Measurements from ENCODE around the gene ARHGEF5. TPM values are rescaled to one million over a fixed set of nuclear protein-coding genes. Genes with fewer than 3 reads are reported as not detected.

ARHGEF5 gene
- 29.1 and 55.1 TPM in 2 replicates for total RNA-seq

DNA sequence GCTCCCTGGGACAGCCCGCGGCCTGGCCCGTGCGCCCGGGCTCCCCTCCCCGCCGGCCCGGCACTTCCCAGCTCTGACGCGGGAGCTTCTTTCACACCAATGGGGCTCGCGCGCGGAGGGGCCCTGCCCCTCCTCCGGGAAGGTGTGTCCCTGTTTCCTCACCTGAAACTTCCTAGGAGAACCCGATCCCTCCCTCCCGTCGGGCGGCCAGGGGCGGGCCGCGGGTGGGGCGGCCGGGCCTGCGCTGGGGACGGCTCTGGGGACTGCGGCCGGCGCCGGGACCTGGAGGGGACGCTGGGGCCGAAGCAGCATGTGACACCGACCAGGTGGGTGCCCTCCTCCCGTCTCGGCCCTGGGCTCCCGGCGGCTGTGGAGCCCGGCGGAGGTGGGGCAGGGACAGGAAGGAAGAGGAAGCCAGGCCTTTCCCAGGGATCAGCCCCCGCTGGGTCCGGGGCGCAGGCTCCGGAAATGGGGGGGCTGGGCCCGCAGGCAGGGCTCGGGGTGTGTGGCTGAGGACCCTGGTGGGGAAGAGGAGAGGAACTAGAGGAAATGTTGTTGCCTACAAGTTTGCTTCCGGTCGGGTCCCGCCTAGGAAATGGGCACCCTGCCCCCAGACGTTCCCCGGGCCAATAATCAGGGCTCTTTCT is at the start of gene ARHGEF5:
Gene ARHGEF5 (plus strand): TSS at position 227 of the 647 bp plus-strand sequence. CDS start 7,268 bp downstream, outside the sequence.

DNA sequence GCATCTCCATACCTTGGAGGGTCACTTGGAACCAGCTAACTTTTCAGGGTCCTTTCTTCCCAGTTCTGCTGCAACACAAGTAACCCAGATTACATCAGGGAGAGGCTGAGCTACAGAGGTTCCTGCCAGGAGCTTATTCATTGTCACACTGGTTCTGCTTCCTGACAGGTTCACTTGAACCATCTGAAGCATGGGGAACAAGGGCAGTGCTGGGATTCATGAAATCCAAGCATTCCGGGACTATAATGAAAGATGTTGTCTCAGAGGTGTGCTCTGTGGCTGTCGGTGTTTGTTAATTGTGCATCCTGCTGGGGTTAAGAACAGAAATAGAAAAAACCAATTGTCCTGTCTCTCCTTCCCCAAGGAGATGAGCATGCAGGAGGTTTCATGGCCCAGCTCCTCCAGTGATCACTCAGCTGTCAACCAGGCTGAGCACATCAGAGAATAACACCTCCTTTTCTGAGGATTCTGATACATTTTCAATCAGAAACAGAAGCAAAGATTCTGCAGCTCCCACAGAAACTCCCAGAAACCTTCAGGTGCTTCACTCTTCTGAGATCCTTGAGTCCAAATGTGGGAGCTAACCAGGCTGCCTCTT is 43.2 kb upstream of the ARHGEF5 start, which contains the start of gene OR2A1:
Gene OR2A1 (plus strand): TSS at position 548 of the 598 bp plus-strand sequence. CDS start 5,706 bp downstream, outside the sequence.

DNA sequence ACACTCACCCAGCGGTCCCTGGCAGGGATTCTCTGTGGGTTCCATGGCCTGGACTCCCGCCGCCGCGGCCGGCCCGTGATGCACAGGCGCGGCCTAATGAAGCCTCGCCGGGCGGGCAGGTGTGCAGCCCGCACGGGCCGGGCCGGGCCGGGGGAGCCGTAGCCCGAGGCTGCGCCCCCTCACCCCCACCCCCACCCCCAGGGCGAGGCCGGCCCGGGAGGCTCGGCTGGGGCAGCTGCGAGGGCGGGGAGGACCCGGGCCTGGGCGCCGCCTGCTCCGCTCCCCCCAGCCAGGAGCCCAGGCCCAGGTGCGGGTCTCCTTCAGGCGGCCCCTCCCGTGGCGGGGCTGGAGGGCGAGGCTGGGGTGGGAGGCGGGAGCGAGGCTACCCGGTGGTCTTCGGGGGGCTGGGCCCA is 48.5 kb downstream of the ARHGEF5 start, which contains the start of gene NOBOX:
Gene NOBOX (minus strand): TSS at position 45 of the 413 bp plus-strand sequence.

Other genes starting within 250 kb of the ARHGEF5 start
- not detected in 2 replicates for gene OR2A2, start 245.8 kb upstream of the ARHGEF5 start, total RNA-seq
- gene OR2A14, start 232.2 kb upstream of the ARHGEF5 start, total RNA-seq: not detected in 2 replicates
- gene CTAGE4, start 171.9 kb upstream of the ARHGEF5 start, total RNA-seq: 4.7 and 10.6 TPM in 2 replicates
- gene ARHGEF35, start 159.6 kb upstream of the ARHGEF5 start, total RNA-seq: 0.11 and 6.3 TPM in 2 replicates
- gene OR2A42, start 115.8 kb upstream of the ARHGEF5 start, total RNA-seq: not detected in 2 replicates
- 5.6 and 7.1 TPM in 2 replicates for gene OR2A7, start 90.6 kb upstream of the ARHGEF5 start, total RNA-seq
- 7.9 TPM in 1 of 2 replicates, not detected in the other for gene CTAGE8, start 86.1 kb upstream of the ARHGEF5 start, total RNA-seq
- not detected in 2 replicates for gene OR2A1, start 43.0 kb upstream of the ARHGEF5 start, total RNA-seq
- gene NOBOX, start 48.3 kb downstream of the ARHGEF5 start, total RNA-seq: not detected in 2 replicates